ENCODE data around the gene MIAT.

MIAT gene

DNA sequence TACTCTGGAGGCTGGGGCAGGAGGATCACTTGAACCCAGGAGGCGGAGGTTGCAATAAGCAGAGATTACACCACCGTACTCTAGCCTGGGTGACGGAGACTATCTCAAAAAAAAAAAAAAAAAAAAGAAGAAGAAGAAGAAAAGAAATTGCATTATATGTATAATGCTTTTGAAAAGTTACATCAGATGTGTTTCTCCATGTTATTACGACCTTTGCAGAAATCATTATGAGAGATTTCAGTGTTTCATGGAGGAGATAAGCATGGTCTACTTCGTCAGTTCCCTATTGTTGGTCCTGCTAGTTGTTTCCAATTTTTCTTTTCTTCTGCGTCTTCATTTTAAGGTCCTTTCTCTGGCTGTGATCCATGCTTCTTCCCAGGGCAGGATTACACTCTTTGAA lies 3.0 kb downstream of the MIAT start:
- TF ChIP-seq CTCF (IDR thresholded peaks at IDR 0.05; ENCODE audit: insufficient read depth, low read length, missing control alignments) = no peak
- ChIA-PET POLR2A (no interaction called here), CTCF (interaction anchor here (1.1 to 9.6 kb wide), 4 partner anchors 11 to 295 kb away, joined by 3 to 150 read pairs (median 46); no protein-coding TSS in a partner anchor)
- no peak overlapping the region for H3K4me3 ChIP-seq (ENCODE audit: low read depth, low read length)
- no peak for DNase-seq (ENCODE audit: low read depth, low spot score)

GRCh38 chr22:26660961-26661578 lies 3.7 kb downstream of the MIAT start:
- no peak overlapping the region for H3K4me3 ChIP-seq (ENCODE audit: low read depth, low read length)
- TF ChIP-seq CTCF (IDR thresholded peaks at IDR 0.05; ENCODE audit: insufficient read depth, low read length, missing control alignments) = no peak
- CTCF ChIA-PET = interaction anchor here (1.0 to 9.6 kb wide), 6 partner anchors 10 to 295 kb away, joined by 3 to 150 read pairs (median 14); no protein-coding TSS in a partner anchor
- DNase-seq (ENCODE audit: low read depth, low spot score) = no peak
- POLR2A ChIA-PET = no interaction called here

DNA sequence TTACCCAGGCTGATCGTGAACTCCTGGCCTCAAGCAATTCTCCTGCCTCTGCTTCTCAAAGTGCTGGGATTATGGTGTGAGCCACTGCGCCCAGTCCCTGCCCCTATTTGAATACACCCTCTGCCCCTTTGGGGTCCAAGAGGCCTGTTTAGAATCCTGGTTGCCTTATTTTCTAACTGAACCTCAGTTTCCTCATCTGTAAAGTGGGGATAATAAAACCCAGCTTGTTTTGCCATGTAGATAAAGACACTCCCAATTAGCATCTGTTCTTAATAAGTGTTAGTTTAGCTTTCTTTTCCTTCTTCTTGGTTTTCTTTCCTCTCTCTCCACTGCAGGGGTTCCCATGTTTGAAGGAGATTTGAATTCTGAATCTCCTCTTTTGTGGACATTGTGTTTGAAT lies 4.8 kb downstream of the MIAT start:
- no peak overlapping the region for H3K4me3 ChIP-seq (ENCODE audit: low read depth, low read length)
- ChIA-PET POLR2A (no interaction called here), CTCF (interaction anchor here (1.0 to 9.6 kb wide), 6 partner anchors 11 to 301 kb away, joined by 3 to 150 read pairs (median 14); partner anchors contain the start of gene SRRD)
- TF ChIP-seq CTCF (IDR thresholded peaks at IDR 0.05; ENCODE audit: insufficient read depth, low read length, missing control alignments) = no peak
- no peak for DNase-seq (ENCODE audit: low read depth, low spot score)

DNA sequence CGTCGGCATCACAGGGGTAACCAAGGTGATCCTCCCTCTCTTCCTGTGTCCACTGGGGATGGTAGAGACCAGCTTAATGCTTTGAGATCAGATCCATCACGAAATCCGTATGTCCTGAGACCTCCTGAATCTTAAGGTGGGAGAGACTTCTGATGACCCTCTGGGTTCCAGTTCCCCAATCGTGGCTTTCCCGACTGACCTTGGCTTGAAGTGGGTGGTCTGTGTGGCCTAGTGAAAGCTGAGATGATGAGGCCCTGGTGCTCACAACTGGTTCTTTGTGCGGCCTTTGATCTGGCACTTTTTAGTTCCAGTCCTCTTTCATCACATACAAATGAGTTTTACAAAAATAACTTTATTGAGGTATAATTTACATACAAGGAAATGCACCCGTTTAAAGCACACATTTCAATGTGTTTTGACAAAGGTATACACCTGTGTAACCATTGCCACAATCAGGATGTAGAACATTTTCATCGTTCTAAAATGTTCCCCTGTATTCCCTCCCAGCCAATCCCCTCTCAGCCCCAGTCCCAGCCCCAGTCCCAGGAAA lies 6.1 kb downstream of the MIAT start:
- H3K4me3 ChIP-seq (ENCODE audit: low read depth, low read length) = no peak overlapping the region
- no peak for DNase-seq (ENCODE audit: low read depth, low spot score)
- no peak for TF ChIP-seq CTCF (IDR thresholded peaks at IDR 0.05; ENCODE audit: insufficient read depth, low read length, missing control alignments)
- POLR2A ChIA-PET = no interaction called here
- CTCF ChIA-PET = interaction anchor here (2.1 to 9.6 kb wide), 5 partner anchors 10 to 298 kb away, joined by 7 to 150 read pairs (median 26); no protein-coding TSS in a partner anchor

GRCh38 chr22:26665813-26666231 lies 8.4 kb downstream of the MIAT start:
- POLR2A ChIA-PET = interaction anchor here (1.2 kb wide), 1 partner anchor 187 kb away, joined by 3 read pairs; no protein-coding TSS in a partner anchor
- no peak overlapping the region for H3K4me3 ChIP-seq (ENCODE audit: low read depth, low read length)
- CTCF ChIA-PET = interaction anchor here (0.6 to 9.6 kb wide), 34 partner anchors 8 to 1175 kb away, joined by 3 to 150 read pairs (median 5); partner anchors contain the start of genes HPS4, SRRD and TFIP11
- TF ChIP-seq CTCF (IDR thresholded peaks at IDR 0.05; ENCODE audit: insufficient read depth, low read length, missing control alignments) = no peak
- peak; percentile 52 for DNase-seq (ENCODE audit: low read depth, low spot score)

DNA sequence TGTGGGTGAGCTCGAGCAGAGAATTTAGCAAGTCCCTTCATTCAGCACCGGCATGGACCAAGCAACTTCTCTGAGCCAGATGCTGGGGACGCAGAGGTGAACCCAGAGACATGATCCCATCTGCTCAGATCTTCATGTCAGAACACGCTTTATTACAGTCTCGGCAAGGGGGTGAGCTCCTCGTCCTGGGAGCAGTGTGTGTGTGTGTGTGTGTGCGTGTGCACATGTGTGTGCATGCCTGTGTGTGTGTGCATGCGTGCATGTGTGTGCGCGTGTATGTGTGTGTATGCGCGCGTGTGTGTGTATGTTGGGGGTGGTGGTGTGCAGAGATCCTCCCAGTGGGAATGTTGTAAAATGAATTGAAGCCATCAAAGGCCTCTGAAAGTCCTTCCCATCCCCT lies 9.8 kb downstream of the MIAT start:
- TF ChIP-seq CTCF (IDR thresholded peaks at IDR 0.05; ENCODE audit: insufficient read depth, low read length, missing control alignments) = no peak
- ChIA-PET CTCF (interaction anchor here (0.6 to 9.6 kb wide), 9 partner anchors 9 to 1165 kb away, joined by 3 to 150 read pairs (median 13); partner anchors contain the start of genes HPS4 and SRRD), POLR2A (interaction anchor here (1.0 kb wide), 1 partner anchor 155 kb away, joined by 3 read pairs; the partner anchor contains the start of gene TFIP11)
- no peak overlapping the region for H3K4me3 ChIP-seq (ENCODE audit: low read depth, low read length)
- no peak for DNase-seq (ENCODE audit: low read depth, low spot score)
